G401.6 (cell line): ENCODE results near the gene NCCRP1.

Experiments used
- FAIRE-seq: peaks from 2 replicates; lab custom pipeline; 2012; peaks lifted over from hg19 to GRCh38; lab: Jason Lieb, UNC

NCCRP1 gene

DNA sequence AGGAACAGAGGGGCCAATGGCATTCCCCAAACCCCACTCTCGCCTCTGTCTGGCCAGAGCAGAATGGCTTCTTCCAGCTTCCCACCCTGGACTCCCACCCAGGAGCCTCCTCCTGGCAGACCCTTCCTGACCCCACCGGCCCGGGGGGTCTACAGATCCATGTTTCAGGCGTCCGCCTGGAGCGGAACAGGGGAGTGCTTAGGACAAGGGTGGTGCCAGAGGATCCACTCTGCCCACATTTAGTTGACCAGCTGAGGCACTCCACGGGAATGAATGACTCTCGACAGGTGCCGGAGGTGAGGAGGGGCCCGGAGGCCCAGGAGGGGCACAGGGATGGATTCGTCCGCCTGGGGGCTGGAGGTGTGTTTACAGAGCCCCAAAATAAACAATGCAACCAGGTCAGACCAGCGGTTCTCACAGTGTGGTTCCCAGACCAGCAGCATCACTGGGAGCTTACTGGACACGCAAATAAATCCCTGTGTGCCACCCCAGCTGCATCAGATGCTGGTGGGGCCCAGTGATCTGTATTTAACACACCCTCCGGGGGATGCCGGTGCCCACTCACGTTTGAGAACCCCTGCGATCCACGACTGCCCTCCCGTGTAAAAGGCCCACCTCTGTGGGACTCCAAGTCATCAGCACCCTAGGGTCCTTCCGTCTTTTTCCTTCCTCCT is 15.1 kb upstream of the NCCRP1 start:
- FAIRE-seq = no peak

DNA sequence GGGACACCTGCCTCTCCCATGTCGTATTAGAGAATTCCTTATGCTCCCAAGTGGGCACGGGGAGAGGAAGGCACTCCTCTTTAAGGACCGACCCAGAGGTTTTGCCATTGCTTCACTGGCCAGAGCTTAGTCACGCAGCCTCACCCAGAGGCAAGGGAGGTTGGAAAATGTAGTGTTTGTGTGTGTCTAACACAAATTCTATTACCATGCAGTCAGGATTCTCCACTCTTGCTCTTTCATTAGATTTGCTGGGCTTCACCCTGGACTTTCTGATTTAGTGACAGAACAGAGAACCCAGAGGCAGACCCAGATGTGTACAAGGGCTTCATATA is 14.6 kb upstream of the NCCRP1 start:
- FAIRE-seq = no peak

DNA sequence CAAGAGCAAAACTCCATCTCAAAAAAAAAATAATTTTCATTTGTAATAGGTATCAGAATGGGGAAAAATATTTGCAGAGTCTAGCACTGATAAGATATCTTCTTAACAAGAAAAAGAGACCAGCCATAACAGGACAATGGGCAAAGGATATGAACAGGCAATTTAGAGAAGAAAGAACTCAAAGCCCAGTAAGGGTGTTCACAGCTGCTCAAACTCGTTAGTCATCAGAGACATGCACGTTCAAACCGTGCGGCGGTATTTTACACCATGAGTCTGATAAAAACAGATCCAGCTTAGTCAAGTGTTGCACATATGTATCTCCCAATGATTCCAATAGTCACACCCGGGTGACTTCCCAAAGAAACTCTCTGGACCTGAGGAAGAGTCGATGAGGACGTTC is 13.7 kb upstream of the NCCRP1 start:
- FAIRE-seq = no peak

DNA sequence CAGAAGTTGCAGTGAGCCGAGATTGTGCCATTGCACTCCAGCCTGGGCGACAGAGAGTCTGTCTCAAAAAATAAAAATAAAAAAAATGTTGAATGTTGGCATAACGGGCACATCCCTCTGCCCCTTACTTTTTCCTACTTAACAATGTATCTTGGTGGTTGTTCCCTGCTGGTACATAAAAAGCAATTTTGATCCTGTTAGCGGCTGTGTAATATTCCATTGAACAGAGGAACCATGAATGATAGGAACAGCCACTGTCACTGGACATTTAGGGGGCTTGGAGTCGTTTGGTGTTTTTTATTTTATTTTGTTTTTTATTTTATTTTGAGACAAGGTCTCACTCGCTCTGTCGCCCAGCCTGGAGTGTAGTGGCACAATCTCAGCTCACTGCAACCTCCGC is 10.4 kb upstream of the NCCRP1 start:
- no peak for FAIRE-seq

DNA sequence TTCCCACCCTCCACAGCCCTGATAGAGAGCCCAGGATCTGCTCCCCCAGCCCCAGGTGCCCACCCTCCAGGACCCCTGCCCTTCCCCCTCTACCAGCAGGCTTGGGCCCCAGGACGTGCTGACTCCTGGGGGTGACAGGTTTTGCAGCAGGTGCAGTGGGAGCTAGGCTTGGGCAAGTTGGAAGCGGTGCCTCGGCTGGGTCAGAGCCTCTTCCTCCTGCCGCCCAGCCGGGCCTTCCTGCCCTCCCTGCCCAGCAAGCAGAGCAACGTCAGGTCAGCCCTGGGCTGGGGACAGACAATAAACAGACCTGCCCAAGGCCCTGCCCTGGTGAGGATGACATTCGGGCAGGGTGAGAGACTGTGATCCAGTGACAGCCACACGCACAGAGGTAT is 9.2 kb upstream of the NCCRP1 start:
- FAIRE-seq = no peak

DNA sequence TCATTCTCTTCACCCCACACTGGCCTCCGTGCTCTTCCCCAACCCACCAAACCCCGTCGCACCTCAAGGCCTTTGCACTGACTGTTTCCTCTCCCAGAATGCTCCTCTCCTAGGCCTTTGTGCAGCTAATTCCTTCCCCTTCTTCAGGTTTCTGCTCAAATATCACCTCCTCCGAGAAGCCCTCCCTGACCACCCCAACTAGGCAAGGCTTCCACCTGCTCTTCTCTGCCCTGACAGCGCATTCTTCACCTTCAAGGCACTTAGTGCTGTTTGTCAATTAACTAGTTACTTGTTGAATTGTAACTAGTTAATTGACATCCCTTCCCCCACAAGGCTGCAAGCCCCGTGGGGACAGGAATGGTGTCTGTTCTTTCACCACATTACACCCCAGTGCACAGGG is 7.8 kb upstream of the NCCRP1 start:
- FAIRE-seq = no peak

DNA sequence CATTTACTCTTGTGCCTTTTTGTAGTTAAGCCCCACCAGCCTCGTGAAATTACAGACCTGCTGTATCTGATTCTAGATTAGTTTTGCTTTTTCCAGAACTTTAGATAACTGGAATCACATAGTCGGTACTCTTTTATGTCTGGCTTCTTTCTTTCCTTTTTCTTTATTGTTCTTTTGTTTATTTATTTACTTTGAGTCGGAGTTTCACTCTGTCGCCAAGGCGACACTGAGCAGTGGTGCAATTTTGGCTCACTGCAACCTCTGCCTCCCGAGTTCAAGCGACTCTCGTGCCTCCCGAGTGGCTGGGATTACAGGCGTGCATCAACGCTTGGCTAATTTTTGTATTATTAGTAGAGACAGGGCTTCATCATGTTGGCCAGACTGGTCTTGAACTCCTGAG is 6.0 kb upstream of the NCCRP1 start:
- no peak for FAIRE-seq

DNA sequence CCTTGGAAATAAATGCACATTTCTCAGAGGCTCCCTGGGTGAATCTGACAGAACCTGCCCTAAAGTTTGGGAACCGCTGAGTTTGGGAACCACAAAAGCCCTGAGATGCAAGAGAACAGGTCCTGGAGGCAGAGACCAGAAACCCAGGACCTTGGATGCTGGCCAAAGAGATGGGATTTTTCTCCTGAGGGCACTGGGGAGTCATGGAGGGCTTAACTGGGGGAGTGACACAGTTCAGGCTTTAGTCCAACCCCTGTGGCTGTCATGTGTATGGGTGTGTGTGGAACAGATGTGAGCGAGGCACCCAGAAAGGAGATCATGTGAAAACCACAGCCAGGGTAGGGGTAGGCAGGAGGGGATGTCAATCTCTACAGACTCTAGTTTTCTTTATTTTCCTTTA is 3.9 kb upstream of the NCCRP1 start:
- no peak for FAIRE-seq

DNA sequence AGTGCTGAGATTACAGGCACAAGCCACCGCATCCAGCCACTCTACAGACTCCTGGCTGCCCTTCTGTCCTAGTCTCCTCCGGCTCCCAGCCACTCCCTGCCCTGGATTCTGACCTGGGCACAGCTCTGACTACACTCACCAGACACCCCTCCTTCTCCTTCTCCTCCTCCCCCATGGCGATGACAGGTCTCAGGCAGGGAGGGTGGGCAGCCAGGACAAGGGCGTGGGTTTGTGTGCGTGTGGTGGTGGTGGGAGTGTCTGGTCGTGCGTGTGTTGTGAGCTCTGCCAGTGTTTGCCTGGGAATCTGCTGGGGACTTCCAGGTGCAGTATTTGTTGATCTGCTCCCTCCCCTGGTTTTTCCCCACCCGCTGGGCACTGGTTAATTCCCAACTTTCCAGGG is 3.0 kb upstream of the NCCRP1 start:
- FAIRE-seq = no peak

DNA sequence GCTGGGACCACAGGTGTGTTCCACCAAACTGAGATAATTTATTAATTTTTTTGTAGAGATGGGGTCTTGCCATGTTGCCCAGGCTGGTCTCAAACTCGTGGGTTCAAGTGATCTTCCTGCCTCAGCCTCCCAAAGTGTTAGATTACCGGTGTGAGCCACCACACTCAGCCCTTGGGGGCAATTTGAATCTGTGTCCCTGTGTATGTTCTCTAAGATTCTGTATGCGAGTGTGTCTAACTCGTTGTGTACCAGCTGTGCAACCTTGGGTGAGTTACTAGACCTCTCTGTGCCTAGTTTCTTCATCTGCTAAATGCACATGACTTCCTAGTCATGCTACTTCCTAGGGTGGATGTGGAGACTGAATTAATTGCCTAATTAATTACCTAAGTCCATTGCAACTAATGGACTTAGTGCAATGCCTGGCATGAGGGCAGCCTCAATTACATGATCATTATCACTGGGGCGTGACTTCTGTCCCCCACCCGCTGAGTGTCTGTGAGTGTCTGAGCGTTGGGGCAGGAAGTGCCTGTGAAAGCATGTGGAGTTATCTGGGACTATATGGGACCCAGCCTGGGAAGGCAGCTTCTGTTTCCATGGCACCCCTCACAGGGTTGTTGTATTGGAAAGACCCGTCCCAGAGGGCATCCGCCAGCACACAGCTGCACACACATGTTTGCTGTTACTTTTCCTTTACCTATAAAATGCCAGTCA is 1.8 kb upstream of the NCCRP1 start:
- FAIRE-seq = no peak

DNA sequence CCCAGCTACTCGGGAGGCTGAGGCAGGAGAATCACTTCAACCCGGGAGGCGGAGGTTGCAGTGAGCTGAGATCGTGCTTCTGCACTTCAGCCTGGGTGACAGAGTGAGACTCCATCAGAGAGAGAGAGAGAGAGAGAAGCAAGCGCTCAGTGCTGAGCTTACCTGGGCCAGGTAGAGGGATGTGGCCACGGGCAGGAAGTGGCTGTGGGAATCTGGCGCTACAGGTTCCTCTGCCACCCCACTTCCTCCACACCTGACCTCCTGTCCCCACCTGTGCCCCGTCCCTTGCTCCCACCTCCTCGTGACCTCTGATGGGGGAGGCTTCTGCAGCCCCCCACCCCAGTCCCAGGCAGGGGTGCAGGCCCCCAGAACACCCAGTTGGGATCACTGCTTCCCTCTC is 1.0 kb upstream of the NCCRP1 start:
- FAIRE-seq = no peak

DNA sequence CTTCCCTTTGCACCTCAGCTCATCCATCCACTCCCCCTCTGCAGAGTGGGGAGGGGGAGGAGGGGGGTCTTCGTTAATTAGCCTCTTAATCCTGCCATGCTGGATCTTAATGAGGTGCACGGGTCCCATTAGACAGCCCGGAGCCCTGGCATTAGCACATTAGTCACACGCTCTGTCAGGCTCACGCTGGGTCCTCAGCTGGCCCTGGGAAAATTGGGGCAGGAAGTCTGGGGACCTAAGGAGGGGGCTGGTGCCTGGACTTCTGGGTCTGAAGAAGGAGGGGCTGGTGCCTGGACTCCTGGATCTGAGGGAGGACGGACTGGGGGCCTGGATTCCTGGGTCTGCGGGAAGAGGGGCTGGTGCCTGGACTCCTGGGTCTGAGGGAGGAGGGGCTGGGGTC is 444 bp upstream of the NCCRP1 start:
- no peak for FAIRE-seq

DNA sequence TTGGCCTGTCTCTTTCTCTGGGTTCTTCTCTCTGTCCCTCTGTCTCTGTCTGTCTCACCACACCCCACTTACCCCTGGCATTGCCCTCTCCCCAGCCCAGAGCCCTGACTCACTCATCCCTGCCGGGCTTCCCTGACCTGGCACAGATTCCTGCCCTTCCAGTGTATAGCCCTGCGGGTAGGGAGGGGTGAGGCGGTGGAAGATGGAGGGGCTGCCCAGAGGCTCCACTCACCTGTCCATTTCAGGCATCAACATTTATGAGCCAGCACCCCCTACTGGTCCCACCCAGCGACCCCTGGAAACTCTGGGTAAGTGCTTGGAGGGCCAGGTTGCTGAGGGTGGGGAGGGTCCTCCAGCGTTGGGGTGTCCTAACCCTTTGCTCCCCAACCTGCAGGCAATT is 1.0 kb downstream of the NCCRP1 start:
- no peak for FAIRE-seq

DNA sequence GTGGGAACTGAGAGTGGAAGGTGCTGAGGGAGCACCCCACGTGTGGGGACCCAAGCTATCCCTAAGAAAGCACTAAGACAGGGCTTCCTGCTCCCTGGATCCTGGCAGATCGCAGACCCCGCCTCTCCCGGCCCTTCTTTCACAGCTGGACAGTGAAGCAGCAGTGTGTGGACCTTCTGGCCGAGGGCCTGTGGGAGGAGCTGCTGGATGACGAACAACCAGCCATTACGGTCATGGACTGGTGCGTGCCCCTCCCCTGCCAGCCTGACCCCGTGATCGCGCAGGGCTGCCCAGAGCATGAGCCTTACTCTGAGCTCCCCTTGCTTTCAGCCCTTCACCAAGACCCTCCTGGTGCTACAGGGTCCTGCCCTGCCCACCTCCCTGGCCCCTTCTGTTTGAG is 2.3 kb downstream of the NCCRP1 start:
- FAIRE-seq = no peak

DNA sequence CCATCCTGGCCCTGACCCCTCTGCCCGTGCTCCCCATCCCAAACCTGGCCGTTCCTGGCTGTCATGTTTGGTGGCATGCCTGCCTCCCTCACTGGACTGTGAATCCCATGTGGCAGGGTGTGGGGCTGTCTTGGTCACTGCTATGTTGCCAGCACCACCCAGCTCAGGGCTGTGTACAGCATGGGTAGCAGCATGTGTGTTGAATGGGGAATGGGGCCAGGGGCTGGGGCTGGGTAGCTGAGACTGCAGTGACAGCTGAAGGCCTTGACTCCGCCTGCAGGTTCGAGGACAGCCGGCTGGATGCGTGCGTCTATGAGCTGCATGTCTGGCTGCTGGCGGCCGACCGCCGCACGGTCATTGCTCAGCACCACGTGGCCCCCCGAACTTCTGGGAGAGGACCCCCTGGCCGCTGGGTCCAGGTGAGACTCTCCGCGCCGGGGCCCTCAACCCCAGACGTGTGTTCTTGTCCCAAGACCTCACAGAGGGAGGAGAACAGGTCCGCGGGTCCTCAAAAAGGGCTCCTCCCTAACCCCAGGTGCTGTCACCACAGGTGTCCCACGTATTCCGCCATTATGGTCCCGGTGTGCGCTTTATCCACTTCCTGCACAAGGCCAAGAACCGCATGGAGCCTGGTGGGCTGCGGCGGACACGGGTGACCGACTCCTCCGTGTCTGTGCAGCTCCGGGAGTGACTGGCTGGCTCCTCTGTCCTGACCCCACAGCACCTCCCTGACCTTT is 3.5 kb downstream of the NCCRP1 start:
- FAIRE-seq = no peak

DNA sequence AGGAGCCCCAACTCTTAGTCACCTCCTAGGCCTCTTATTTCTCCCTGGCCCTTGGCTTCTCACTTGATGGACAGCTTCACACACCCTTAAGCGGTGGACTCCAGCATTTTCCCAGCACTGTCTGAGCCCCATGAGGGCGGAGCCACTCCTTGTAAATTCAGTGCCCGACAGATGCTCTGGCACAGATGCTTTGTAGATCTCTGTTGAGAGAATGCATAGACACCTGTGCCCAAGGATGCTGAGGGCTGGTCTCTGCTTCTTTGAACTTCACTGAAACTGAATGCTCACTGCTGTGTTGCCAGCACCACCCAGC is 4.0 kb downstream of the NCCRP1 start:
- no peak for FAIRE-seq

DNA sequence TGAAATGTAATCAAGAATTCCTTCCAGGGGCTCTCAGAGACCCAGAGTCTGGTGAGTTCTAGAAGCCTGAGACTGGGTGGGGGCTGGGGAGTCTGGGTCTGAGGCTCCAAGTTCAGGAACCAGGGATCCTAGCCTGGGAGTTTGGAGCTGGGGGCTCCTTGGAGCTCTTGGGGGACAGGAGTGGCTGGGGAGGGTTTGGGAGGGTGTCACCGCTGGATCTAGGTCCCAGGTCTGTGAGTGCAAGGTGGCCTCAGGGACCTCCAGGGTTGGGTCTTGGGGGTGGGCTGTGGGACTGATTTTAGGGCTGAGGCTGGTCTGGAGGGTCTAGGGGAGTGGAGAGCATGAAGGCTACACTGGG is 6.2 kb downstream of the NCCRP1 start:
- FAIRE-seq = no peak

DNA sequence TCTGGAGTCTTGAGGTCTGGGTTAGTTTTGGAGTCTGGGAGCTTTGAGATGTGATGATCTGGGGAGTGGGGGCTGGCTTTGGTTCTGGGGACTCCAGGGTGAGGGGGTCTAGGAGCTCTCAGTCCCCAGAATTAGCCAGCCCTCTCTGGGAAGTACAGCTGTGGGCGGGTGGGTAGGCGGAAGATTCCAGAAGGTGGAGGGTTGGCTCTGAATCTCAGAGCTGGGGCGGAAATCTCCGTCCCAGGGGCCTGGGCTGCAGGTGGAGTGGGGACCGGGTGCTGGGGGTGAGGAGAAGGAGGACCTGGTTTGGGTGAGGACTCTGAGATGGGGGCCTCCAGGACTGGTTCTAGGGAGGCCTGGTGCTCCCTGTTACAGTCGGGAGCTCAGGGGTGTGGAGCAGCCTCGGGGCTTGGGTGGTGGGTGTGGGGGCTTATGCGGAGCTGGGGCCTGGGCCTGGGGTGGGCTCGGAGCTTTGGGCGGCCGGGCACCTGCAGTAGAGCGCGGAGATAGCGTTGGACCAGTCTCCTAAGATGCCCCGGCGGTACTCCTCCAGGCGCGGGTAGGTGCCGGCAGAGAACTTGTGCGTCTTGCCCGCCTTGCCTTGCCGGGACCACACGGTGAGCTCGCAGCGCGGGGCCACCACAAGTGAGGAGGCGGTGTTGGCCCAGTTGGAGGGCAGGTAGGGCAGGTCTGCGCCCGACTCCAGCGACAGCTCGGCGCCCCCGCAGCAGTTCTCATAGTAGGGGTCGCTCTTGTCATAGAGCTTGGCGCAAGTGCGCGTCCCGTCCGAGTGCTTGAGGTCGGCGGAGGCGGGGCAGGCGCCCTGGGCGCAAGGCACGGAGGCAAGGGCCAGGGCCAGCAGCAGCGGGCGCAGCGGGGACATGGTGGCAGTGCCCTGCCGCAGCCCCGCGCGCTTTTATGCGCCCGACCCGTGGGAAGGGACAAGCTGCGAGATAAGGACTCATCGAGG is 6.9 kb downstream of the NCCRP1 start, which contains the start of gene SYCN:
SYCN (minus strand) TSS at position 892 of the 970 bp plus-strand sequence; CDS start at position 883, 9 bp downstream.
- FAIRE-seq = no peak

DNA sequence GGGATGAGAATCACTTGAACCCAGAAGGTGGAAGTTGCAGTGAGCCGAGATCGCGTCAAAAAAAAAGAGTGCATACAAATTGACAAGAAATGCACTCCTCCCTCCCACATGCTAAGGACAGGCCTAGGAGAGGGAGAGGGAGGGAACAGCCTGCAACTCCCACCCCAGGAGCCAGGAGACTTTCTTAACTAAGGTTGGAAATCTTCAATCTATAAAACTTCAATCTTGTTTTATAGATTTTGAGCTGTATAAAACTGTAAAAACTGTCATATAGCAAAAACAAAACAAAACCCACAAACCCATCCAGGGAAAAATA is 8.6 kb downstream of the NCCRP1 start:
- FAIRE-seq = no peak

DNA sequence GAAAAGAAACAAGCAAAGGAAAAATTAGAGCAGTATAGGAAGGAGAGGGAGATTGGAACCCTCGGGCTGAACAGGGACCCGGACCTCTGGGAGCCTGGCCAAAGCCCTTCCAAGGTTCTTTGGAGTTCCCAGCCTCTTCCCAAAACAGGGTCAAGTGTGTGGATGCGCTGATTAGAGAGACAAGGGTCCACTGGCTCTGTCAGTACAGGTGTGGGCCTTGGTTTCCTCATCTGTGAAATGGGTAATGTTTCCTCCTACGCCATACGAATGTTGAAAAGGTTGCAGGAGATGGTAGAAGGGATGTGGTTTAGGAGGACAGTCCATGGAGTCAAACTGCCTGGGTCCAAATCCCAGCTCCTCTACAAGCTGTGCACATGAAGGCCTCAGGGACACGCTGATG is 9.4 kb downstream of the NCCRP1 start:
- no peak for FAIRE-seq

DNA sequence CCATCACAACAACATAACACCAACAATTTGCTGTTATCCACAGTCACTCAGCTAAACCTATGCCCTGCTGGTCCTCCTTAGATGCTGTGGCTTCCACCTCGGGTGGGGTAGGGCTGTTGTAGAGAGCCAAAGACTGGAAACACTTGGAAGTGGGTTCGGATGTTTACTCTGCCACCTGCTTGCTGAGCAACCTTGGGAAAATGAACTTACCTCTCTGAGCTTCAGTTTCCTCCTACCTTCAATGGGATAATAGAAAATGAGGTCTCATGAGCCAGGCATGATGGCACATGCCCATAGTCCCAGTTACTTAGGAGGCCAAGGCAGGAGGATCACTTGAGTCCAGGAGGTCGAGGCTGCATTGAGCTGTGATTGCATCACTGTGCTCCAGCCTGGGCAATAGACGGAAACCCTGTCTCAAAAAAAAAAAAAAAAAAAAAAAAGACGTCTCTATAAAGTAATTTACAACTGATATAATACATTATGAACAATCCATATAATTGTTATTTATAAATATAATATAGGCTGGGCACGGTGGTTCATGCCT is 10.6 kb downstream of the NCCRP1 start:
- no peak for FAIRE-seq

DNA sequence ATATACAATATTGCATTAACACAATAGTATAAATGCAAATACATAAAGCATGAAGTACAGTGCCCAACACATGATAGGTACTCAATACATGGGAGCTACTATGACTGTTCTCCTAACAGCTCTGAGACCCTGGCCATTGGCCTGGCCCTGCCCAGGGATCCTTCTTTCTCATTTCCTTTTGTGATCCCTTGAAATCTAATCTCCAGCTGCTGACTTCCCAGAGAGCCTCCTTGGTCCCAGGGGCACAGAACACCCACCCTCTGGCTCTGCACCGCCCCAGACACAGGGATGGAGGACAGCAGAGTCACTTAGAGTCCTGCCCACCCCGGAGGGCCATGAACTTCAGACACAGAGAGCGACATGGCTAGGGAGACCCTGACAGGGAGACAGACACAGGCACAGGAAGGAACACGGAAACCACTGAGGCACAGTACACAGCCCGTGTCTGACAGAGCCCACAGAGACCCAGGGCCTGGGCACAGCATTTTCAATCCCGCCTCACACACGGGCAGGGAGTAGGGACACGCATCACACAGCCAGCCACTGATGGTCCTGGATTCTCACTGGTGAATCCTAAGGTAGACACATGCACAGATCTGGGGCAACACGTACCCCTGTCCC is 11.5 kb downstream of the NCCRP1 start:
- FAIRE-seq = no peak
